Upper lobe of left lung (tissue), 4 donors: ENCODE data around the gene ZNF444.

ENCODE experiments used
- CTCF ChIP-seq, 6 experiments: fragments of 450-650 bp in 4 of 6; fragments of 200-600 bp in 2 of 6; sonication (generic) in 2 of 6; IDR thresholded peaks; one replicate each; pipeline ENCODE4 v1.5.1; 2016 to 2019; ENCODE audit warnings: antibody characterized with exemption in 6 of 6
- POLR2A ChIP-seq, 4 donors: fragments of 450-650 bp; IDR thresholded peaks; one replicate each; pipeline ENCODE4 v1.5.1; 2016 to 2017; ENCODE audit warnings: antibody characterized with exemption in 4 of 4, mild to moderate bottlenecking in 2 of 4
- POLR2AphosphoS5 ChIP-seq, 2 donors: sonication (generic); formaldehyde crosslinking; IDR thresholded peaks; one replicate each; pipeline ENCODE4 v1.5.1; 2017; ENCODE audit warnings: antibody characterized with exemption in 2 of 2

- no peak for TF ChIP-seq POLR2AphosphoS5 (IDR thresholded peaks at IDR 0.05)
- no peak for TF ChIP-seq CTCF (IDR thresholded peaks at IDR 0.05)
- no peak for TF ChIP-seq POLR2A (IDR thresholded peaks at IDR 0.05)
These were observed 68.0 kb downstream of the ZNF444 start for GRCh38 chr19:56209091-56209490.
